ENCODE data around the gene REST. TPM values are rescaled to one million over a fixed set of nuclear protein-coding genes. Genes with fewer than 3 reads are reported as not detected.
A peak's percentile ranks its signal among the peaks of the same experiment; 100 is the strongest.

The REST gene
- total and polyA plus RNA-seq, 9 of the 15 experiments (the other 6 are each of a cell fraction or from before 2014, with no cell fraction given) = 2.9 to 24.0 (median 19.2) TPM

DNA sequence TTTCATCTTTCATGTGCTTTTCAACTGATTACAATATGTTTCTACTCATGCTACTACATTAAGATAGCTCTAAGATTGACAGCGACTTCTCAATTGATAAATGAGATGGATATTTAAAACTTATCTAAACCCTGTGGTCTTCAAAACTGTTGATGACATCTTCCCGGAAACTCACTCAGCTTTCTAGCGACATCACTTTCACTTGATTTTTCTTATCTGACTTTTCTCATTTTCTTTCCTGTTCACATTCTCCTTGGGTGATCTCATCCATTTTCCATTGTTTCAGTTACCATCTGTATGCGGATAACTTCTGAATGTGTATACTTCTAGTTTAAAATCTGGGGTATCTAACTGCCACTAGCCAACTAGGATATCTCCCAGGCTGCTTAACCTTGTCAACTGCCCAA, 74.1 kb downstream of the REST start:
- peaks cover 24% of the 10 kb centered on the region for H4K20me1 ChIP-seq (replicated peaks; ENCODE audit: control insufficient read depth, insufficient read depth, low read length)
- H3K4me3 ChIP-seq = peak overlapping the region; percentile 12
- no TSS peak for BruUV-seq (replicated peaks)
- H3K9me3 ChIP-seq (replicated peaks; ENCODE audit: control insufficient read depth, insufficient read depth, low read depth, low read length) = no peaks in the 10 kb centered on the region
- peaks cover 23 to 28% of the 10 kb centered on the region in 2 experiments; a peak in 4 of 5 replicates for H3K4me1 ChIP-seq (replicated peaks in 1 of 2; ENCODE audit: control insufficient read depth in 2 of 2, insufficient read depth in 2 of 2, low read length in 2 of 2)
- H3K9ac ChIP-seq (ENCODE audit: insufficient read depth in 1 of 2, low read depth in 2 of 2, low read length in 2 of 2) = peak overlapping the region; percentile 39 to 51; a peak in 3 of 4 replicates
- intact Hi-C loops (cut with micrococcal nuclease) (no loop called here), in situ Hi-C loops (cut with MboI) (no loop called here)
- H3K9me1 ChIP-seq (ENCODE audit: control insufficient read depth, insufficient read depth, low read length) = peaks cover 6% of the 10 kb centered on the region
- ChIA-PET CTCF (ENCODE audit: low intra/inter-chr PET ratio) (no interaction called here), POLR2A (interaction anchor here (0.8 to 6.3 kb wide), 4 partner anchors 8 to 23 kb away, joined by 3 to 61 read pairs (median 3); no protein-coding TSS in a partner anchor)
- peak overlapping the region; percentile 100 for H3K4me2 ChIP-seq (ENCODE audit: insufficient read depth, low read length)
- H2AFZ ChIP-seq (ENCODE audit: low read depth, low read length) = no peak overlapping the region
- DNase-seq (ENCODE audit: extremely low read depth in 1 of 4, low spot score in 3 of 4) (peak in 2 of 4 experiments; percentile 27 to 52), ATAC-seq (no peak), FAIRE-seq (no peak)
- peaks cover 93% of the 10 kb centered on the region for H3K79me2 ChIP-seq (ENCODE audit: control insufficient read depth, insufficient read depth, low read length)
- no peaks in the 10 kb centered on the region for H3K27me3 ChIP-seq (ENCODE audit: control insufficient read depth in 2 of 2, insufficient read depth in 2 of 2, low read length in 2 of 2)
- 2% methylated on average over 4 of the region's 4 CpGs for WGBS (ENCODE audit: insufficient coverage, low coverage, missing lambda C conversion rate)
- H3K27ac ChIP-seq (ENCODE audit: extremely low read depth, low read depth, low read length) = peak overlapping the region; percentile 74
- peaks cover 49% of the 10 kb centered on the region for H3K36me3 ChIP-seq (ENCODE audit: control insufficient read depth, insufficient read depth, low read length)
- TF ChIP-seq FOXM1 (IDR thresholded peaks at IDR 0.05; ENCODE audit: low read depth) (peak; percentile 69; the same call in 1 of the 2 replicates), FOXM1 (CRISPR knock-in tag; IDR thresholded peaks at IDR 0.05; ENCODE audit: low read depth) (no peak), RBM22 (IDR thresholded peaks at IDR 0.05; ENCODE audit: low read depth, low read length, poor library complexity, severe bottlenecking) (no peak), GABPA (tag; conservative IDR thresholded peaks at IDR 0.05; ENCODE audit: low read depth) (peak; percentile 72), ZBTB40 (IDR thresholded peaks at IDR 0.05) (peak; percentile 51; the same call in 1 of the 2 replicates), ZBTB40 (CRISPR knock-in tag; IDR thresholded peaks at IDR 0.05) (no peak), SMARCA4 (IDR thresholded peaks at IDR 0.05) (peak; percentile 81), RCOR1 (IDR thresholded peaks at IDR 0.05; ENCODE audit: borderline replicate concordance in 1 of 2, low read depth in 2 of 2, low read length in 2 of 2) (peak in 1 of 2 experiments; percentile 45; a peak in 1 of 4 replicates), HMBOX1 (IDR thresholded peaks at IDR 0.05) (peak; percentile 93), EP400 (IDR thresholded peaks at IDR 0.05) (peak; percentile 52)
- TF ChIP-seq, protein P1, sequence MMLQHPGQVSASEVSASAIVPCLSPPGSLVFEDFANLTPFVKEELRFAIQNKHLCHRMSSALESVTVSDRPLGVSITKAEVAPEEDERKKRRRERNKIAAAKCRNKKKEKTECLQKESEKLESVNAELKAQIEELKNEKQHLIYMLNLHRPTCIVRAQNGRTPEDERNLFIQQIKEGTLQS (IDR thresholded peaks at IDR 0.05) = peak; percentile 92
- TF ChIP-seq, protein P1 (CRISPR knock-in tag; conservative IDR thresholded peaks at IDR 0.05) = no peak

All from K562 (cell line).